Activated CD8-positive, alpha-beta memory T cell treated with anti-CD3 and anti-CD28 coated beads, Interleukin-2, amount 50 U/mL, for 24 hours (primary cell): ENCODE measurements around the gene TPP1.

Experiments
- DNase-seq: peaks from one replicate; pipeline ENCODE4 v3.0.0-alpha.2; 2020; ENCODE audit errors: extremely low read depth

Gene TPP1

DNA sequence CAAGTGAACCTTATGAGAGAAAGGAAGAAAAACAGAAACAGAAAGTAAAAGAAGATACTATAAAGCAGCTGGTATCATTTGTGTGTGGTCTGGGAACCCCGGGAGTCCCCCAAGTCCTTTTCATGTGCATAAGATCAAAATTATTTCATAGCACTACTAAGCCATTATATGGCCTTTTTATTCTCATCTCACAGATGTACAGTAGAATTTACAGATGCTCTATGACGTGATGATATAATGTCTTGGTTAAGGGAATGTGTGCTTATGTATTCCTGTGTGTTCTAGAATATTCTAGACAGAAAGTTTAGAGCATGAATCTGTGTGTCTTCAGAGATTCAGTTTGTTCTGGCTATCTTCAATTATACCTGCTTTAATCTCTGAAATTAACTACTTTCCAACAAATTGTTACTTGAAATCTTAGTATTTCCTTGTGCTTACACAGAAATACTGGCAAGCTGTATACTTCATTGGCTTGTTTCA, 8.6 kb upstream of the TPP1 start:
- DNase-seq = no peak

DNA sequence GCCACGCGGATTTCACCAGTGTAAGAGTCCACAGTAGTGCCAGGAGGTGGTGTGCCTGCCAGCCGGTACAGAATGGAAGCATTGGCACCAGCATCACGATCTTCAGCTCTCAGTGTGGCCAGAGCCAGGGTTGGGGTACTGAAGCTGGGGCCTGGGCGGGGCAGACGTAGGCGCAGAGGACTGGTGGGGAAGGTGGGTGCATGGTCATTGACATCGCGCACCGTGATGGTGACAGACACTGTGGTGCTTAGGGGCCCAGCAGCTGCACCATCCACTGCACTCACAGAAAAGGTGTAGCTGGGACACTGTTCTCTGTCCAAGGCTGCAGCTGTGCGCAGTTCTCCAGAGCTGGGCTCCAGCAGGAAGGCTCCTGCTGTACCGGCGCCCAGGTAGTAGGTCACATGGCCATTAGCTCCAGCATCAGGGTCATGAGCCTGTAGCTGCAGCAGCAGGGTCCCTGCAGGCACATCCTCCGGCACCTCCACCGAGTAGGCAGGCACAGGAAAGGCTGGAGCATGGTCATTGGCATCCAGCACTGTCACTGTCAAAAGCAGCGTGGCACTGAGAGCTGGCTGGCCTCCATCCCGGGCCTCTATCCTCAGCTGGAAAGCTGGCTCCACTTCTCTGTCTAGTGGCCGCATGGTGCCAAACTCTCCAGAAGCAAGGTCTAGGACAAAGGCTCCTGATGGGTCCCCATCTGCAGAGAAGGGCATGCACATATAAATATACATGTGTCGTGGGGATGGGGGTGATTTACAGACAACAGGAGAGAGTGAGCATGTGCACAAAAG, 7.9 kb upstream of the TPP1 start:
- no peak for DNase-seq

DNA sequence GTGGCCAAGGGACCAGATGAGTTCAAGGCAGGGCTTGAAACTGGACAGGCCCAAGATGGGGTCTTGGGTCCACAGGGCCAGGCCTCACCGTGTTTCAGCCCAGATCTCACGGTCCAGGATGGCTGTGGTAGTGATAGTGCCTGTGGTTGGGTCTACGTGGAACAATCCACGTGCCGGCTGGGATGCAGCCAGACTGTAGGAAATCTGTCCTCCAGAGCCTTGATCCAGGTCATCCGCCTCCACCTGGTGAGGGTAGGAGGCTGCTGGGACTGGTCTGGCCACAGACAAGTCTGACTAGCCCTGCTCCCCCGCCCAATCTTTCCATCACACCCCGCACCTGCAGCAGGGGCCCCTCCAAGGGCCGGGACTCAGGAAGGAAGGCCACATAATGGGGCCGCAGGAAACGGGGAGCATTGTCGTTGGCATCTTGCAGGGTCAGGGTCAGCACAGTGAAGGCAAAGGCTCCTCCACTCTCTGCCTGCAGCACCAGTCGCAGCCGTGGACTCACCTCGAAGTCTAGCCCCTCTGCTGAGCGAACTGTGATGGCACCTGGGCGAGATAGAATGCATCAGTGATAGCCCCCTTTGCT, 6.7 kb upstream of the TPP1 start:
- DNase-seq = no peak

DNA sequence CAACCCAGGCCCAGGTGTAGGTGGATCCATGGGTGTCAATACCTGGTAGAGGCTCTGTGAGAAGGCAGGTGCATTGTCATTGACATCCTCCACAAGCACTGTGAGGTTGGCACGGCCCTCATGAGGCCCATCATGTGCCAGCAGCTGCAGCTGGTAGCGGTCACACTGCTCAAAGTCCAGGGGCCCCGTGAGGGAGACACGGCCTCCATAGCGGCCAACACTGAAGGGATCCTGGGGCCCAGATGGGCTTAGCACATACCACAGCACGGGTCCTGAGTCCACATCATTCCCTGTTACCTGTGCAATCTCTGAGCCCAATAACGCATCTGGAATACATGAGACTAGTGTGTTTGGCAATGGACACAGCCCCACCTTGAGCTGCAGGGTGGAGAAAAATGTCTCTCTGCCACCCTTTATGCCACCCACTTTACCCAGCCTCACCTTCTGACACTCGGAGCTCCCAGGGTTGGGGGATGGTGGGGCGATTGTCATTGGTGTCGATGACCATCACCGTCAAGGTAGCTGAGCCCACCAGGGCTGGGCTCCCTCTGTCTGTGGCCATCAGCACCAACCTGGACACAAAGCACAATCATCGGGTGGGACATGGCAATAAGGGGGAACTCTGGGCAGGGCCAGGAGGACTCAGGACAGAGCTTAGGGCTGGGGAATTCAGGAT, 6.1 kb upstream of the TPP1 start:
- no peak for DNase-seq

DNA sequence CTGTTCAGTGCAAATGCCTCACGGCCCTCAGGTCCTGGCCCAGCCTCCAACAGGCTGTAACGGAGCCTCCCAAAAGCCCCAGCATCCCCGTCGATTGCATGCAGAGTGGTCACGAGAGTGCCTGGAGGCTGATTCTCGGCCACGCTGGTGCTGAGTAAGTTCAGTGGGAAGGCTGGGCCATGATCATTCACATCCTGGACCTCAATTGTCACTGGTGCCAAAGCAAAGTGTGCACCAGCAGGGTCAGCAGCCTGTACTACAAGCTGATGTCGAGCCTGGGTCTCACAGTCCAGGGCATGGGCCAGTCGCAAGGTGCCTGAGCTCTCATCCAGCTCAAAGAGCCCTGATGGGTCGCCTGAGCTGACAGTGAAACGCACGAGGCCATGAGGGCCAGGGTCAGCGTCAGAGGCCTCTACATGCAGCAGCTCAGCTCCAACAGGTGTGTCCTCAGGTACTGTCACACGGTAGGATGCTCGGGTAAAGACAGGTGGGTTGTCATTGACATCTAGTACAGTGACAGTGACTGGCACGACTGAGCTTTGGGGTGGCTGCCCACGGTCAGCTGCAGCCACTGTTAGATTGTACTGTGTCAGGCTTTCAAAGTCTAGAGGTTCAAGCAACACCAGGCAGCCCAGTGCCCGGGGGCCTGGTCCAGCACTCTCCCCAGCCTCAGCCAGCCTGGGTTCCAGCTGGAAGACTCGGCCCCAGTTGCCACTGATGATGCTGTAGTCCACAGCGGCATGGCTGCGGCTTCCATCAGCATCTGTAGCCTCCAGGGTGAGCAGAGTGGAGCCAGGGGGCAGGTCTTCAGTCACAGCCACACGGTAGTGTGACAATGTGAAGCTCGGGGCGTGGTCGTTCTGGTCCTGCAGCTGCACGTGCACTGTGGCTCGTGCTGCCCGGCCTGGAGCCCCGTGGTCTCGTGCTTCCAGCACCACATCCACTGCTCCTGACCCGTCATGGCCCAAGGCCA, 4.5 kb upstream of the TPP1 start:
- DNase-seq = no peak

DNA sequence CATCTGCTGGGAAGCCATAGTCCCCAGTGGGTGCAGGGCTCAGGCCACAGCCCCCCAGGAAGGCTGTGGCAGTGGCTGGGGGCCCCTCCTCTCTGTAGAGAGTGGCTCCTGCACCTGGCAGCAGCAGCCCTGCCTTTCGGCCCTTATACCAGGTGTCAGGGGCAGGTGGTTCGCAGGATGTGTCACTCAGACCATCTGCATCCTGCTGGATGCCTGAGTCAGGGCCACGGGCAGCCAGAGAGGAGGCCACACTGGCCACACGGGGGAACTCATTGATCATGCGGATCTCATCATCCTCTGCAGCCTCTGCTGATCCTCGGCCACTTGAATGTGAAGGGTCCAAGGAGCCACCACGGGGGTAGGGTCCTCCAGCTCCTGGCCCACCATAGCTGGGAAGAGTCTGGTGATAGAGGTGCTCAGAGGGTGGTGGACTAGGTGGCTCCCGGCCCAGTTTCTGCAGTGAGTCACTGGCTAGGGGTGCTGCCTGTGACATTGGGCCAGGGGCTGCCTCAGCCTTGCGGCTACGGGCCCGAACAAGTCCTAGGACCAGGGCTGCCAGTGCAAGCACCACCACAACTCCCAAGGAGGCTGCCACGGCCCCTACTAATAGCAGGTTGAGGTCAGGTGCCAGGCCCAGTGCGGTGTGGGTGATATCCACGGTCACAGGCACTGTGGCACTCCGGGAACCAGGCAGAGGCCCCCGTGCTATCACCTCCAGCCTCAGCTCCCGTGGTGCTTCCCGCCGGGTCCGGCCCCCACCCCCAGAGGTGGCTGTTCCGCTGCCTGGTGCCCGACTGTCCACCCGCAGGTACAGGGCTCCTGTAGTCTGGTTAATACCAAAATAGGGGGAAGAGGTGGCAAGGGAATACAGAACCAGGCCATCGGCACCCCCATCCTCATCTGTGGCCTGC, 3.3 kb upstream of the TPP1 start:
- no peak for DNase-seq

DNA sequence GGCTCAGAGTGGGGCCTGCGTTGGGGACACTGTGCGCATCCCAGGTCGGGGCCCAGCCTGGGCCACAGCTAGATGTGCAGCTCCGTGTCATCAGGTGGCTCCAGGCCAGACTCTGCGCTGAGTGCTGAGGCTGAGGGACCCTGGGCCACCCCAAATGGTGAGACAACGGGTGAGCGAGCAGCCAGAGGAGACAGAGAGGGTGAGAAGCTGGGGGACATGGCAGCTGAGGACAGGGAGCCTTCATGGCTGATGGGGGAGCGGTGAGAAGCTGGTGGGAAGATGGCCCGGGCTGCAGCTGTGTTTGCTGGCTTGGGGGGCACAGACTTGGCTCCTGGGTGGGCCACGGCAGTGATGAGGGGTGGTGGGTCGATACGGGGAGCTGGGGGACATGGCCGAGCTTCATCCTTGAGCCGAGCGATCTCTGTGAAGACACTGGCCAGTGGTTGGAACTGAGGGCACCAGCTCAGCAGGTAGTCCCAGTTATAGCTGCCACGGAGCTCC, 2.5 kb upstream of the TPP1 start:
- no peak for DNase-seq

DNA sequence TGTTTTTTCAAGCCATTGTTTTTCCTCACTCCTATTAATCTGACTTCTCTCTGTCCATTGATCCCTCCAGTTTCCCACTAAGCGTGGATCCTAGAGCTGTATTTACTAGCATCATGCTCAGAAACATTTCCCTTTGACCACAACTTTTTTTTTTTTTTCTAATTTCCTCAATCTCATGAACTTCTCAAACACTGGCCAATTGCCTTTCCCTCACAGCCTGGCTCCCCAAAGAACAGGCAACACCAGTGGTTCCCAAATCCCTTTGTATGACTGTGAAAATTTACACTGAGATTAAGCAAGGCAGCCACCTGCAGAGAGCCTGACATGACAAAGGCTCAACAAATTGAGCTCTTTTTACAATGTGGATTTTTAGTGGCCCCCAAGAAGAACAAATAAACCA, 1.4 kb upstream of the TPP1 start:
- no peak for DNase-seq

DNA sequence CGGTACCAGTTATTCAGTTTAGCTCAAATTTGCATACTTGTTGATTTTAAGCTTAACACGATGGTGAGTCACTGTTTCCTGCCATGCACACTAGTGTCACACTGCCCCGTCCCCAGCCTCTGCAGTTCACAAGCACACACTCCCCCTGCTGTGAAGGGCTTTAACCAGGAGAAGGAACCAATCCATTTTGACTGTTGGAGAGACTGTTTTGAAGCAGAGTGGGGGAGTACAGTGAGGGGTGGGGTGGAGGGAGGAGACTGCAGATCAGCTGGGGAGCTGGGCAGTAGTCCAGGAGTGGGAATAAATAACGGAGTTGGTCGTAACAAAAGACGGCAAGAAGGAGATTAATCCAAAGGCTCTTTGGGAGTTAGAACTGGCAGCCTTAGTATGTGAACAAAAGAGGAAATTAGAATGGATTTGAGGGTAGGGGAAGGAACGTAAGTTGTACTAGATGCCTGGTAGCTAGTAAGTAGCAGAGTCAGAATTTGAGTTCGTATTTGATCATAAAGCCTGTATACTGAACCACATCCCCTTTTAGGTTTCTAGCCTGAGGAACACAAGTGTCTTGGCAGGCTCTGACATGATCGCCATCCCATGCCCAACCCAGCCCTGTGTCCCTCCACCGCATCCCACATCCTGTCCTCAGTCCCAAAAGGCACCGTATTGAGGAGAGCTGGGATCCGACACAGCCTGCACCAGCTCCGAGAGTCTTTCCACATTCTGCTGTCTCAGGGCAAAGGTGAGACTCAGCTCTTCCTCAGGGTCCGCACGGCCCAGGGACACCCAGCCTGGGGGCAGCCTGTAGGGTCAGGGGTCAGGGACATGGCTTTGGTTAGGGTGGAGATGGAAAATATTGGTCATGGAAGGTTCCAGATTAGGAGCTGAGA, 862 bp downstream of the TPP1 start:
- DNase-seq = peak; percentile 29

DNA sequence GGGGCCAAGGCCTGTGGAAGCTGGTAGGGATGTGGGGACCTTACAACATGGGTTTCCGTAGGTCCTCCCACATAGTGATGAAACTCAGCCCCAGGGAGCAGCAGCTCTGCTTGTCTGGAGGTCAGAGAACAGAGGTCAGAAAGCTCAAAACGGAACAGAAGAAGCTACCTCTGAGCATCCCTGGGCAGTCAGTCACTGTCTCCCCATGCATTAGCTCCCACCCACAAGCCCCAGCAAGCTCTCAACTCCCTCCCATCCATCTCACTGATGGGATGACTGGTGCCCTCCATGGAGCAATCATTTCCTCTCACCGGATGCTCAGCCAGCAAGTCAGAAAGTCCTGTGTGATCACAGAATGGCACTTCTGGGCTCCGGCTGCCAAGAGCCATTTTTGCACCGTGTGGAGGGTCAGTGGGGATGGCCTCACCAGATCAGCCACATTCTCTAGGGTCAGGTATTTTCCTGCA, 1.9 kb downstream of the TPP1 start:
- DNase-seq = no peak

DNA sequence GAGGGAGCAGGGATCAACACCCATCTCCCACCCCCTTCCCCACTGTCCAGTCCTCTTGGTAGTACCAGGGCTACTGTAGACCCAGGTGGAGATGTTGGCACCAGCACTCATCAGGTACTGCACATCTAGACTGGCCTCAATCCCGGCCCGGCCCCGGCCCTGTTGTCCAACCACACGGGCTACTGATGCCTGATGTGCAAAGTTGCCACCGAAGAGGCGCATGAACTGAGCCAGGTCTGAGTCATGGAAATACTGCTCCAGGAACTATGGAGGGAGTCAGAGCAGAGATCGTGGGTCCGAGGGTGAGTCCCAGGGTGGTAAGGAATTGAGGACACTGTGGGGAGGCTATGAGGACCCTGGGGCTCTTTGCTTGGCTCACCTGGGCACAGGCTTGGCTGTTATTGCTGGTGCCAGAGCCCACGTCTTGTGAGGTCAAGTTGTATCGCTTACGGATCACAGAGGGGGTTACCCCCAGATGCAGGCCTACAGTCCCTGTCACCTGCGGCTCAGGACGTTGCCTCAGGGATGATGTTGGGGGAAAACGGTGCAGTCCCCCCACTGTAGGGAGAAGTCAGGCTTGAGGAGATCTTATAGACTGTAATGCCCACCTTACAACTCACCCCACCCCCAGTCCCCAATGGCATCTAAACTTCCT, 2.5 kb downstream of the TPP1 start:
- no peak for DNase-seq

DNA sequence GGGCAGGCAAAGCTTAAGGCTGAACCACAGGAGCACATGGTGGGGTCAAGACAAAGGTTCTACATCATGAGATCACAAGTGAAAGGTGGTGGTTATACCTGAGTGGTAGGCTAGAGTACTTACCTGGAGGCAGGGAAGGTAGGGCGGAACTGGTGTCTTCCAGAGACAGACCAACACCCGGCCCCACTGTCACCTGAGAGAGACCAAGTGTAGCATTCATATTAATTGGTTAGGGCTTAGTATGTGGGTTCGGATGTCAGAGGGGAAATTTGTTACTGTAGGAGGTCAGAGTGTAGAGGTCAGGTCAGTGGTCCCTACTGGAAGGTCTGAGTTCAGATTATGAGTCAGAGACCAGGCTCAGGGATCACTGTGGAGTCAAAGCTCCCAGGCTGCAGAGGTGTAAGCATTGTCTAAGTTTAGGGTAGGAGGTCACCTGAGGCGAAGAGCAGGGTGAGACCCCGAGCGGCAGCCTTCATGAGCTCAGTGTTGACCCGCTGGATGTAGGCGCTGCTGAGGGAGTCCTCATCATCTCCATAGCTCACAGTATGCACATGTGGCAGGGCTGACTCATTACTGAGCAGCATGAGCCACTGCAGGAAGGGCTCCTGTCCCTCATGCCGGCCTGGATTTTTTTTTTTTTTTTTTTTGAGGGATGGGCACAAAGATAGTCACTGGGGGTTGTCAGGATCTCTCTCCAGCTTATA, 3.2 kb downstream of the TPP1 start:
- DNase-seq = no peak

DNA sequence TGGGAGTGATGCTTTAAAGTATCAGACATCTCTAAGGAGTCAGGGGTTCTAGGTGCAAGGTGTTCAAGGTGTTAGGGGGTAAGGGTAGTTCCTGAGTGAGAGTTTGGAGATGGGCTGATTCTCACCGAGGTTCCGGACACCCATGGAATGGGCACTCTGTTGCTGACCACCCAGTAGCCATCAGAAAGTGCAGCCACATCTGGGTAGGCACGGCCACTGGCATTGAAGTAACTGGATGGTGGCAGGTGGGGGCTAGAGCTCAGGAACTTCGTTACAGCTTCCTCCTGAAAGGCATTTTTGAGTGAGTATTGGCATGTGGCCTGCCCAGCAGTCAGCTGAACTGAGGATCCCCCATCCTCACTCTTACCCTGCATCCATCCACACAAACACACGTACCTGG, 4.2 kb downstream of the TPP1 start:
- DNase-seq = no peak

DNA sequence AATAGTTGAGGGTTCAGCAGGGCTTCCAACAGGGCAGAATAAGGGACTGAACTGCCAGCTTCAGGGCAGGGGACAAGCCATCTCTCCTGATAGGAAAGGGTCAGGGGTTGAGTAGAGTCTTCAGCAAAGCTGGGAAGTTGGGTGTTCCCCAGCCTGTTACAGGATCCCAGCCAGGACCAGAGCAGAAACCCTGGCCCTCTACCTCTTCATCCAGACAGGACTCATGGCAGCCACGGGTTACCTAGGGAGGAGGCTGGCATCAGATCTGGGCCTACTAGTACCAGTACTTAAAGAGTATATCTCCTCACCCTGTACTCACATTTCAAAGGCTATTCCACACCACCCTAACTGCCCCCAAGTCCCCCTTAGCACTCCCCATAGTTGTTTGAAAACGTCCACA, 4.8 kb downstream of the TPP1 start:
- no peak for DNase-seq

DNA sequence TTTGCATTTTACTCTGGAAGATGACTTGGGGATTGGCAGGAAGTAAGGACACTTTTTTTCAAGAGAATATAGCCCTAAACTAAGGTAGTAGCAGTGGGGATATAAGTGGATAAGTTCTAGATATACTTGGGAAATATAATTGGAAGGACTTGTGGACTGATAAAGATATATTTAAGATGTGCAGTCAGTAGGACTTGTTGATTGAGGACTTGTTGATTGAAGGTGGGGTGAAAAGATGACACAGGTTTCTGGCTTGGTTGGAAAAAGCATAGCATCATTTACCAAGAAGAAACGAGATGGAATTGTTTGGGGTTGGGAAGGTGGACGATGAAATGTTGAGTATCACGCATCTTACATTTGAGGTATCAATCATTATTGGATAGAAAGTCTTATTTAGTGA, 5.7 kb downstream of the TPP1 start:
- no peak for DNase-seq

DNA sequence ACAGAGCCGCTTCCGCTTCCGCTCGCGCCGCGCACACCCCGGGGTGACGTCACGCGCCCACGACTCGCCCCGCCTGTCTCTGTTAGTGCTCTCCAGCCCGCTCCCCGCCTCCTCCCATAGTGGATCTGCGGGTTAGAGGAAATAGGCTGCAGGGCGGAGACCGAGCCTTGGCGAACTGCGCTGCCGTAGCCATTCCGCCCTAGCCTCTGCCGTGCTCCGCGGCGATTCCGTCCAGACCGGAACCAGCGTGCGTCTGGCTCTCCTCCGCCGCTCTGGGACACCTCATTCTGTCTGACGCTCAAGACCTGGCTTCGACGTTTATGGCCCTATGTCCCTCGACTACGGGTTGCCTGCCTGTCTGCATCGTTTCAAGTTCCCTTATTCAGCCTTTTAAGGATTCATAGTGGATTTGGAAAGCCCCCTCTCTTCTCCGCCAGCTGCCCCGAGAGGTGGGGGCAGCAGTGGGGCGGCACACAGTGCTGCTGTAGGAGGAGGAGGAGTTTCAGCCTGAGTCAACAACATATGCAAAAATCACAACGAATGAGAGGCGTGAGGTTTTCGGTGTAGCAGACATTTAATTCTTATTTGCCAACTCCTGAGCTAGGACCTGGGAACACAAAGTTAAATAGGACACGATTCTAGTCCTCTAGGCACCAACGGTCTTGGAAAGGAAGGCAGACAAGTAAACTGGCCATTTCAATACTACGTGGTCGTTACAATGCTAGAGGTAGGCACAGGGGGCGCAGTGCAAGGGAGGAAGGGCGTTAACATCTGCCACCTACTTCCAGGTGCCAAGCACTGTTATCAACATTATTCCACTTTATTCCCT, 6.8 kb downstream of the TPP1 start, which contains the start of gene TAF10:
Gene TAF10, minus strand, starts transcription at position 4 of the 829 bp plus-strand sequence. CDS start 27 bp downstream, outside the sequence.
- DNase-seq = peak; percentile 84

DNA sequence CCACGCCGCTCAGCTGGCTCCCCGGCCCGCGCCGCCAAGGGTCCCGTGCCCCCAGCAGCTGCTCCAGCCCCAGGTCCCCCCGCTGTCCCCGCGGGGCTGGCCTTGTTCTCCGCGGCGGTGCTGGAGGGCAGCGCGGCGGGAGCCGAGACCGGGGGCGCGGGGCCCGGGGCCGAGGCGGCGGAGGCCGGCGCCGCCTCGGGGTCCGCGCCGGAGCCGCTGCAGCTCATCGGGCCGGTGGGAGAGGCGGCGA, 7.3 kb downstream of the TPP1 start:
- DNase-seq = no peak
